Adrenal gland (tissue), 12 donors: ENCODE data around the gene AOC2. TPM values are rescaled to one million over a fixed set of nuclear protein-coding genes. Genes with fewer than 3 reads are reported as not detected.
A peak's percentile ranks its signal among the peaks of the same experiment; 100 is the strongest.

Experiments
- DNase-seq, 7 donors: peaks; one replicate each; pipeline ENCODE4 v3.0.0-alpha.2; 2019 to 2020
- H3K27ac ChIP-seq, 5 donors: fragments of 200-600 bp; sonication (generic) in 4 of 5; 1 replicate in 3 of 5; 2 replicates in 2 of 5; pipeline versions ENCODE4 v1.5.1 to v1.8.0; 2016 to 2020; ENCODE audit warnings: mild to moderate bottlenecking in 1 of 5
- H3K27me3 ChIP-seq: fragments of 200-600 bp; 2 replicates; pipeline ENCODE4 v1.8.0; 2021
- H3K36me3 ChIP-seq, 2 donors: fragments of 200-600 bp; replicated peaks in 1 of 2; 1 replicate in 1 of 2; 2 replicates in 1 of 2; pipeline versions ENCODE4 v1.5.1 to v1.8.0; 2018 to 2022
- H3K4me1 ChIP-seq, 2 donors: fragments of 200-600 bp; replicated peaks in 1 of 2; 1 replicate in 1 of 2; 2 replicates in 1 of 2; pipeline versions ENCODE4 v1.5.1 to v1.8.0; 2018 to 2021
- H3K4me3 ChIP-seq, 4 donors: fragments of 200-600 bp; sonication (generic) in 3 of 4; one replicate each; pipeline ENCODE4 v1.5.1; 2016 to 2018
- H3K9me3 ChIP-seq, 3 donors: fragments of 200-600 bp; sonication (generic) in 1 of 3; replicated peaks in 1 of 3; 1 replicate in 2 of 3; 2 replicates in 1 of 3; pipeline versions ENCODE4 v1.5.1 to v1.8.0; 2016 to 2021
- POLR2A ChIP-seq, 2 donors: fragments of 450-650 bp; IDR thresholded peaks; one replicate each; pipeline ENCODE4 v1.6.1; 2017; ENCODE audit warnings: antibody characterized with exemption in 2 of 2, mild to moderate bottlenecking in 2 of 2, moderate library complexity in 1 of 2
- WGBS, 4 donors: extraction: QIAGEN DNeasy Blood & Tissue Kit in 2 of 4; methylation state at CpG; one replicate each; pipeline versions ENCODE4 v1.1.5 to v1.1.7; 2013 to 2017; 5-methylcytosine and 5-hydroxymethylcytosine counted together
- intact Hi-C, 2 donors: fragments of 100-400 bp; cut with DNase I; formaldehyde crosslinking; loops; one replicate each; pipeline versions ENCODE4 v1.14.1 to v1.15.0; 2022 to 2023
- polyA plus RNA-seq, 3 donors: library from polyadenylated mRNA; stranded (reverse); fragments of 200-250 nt in 2 of 3; fragments of 350-450 nt in 1 of 3; fragmentation: Illumina TruSeq in 1 of 3; extraction: RNeasy Lipid Tissue Mini Kit (QIAGEN cat#74804) in 1 of 3; gene quantifications; one replicate each; pipeline ENCODE4 v1.2.3, GENCODE V29; 2013 to 2014
- total RNA-seq, 9 donors: library from RNA; depleted of rRNA in 4 of 9; stranded (reverse); fragments of >200 nt in 4 of 9; fragments of 120-200 nt in 1 of 9; fragmentation: NEBNext Ultra II Directional in 1 of 9; extraction: Animal tissue kit (Norgen Biotek cat#: 25700) in 1 of 9; gene quantifications; one replicate each; pipeline versions ENCODE4 v1.1.0 to v1.2.4, GENCODE V29; 2013 to 2023
- TF ChIP-seq, protein P1 (sequence below), 6 experiments: fragments of 450-650 bp in 4 of 6; fragments of 200-600 bp in 2 of 6; sonication (generic) in 1 of 6; IDR thresholded peaks; 1 replicate in 5 of 6; 2 replicates in 1 of 6; pipeline versions ENCODE4 v1.5.1 to v1.8.0; 2016 to 2021; ENCODE audit warnings: antibody characterized with exemption in 6 of 6, mild to moderate bottlenecking in 2 of 6, moderate library complexity in 1 of 6
- donor health status: healthy with polysubstance abuse.
- donor health status: Bipolar disorder and iron deficiency.
- donor health status: DM: yes; HTN: yes; CAD: no.
- donor health status: DM: no; HTN: no; CAD: no.
- donor health status: DM: no; HTN: no; CAD: no.
- donor health status: DM: yes; HTN: yes; CAD: no.

AOC2 gene
- total and polyA plus RNA-seq, 12 donors, result 0.60 to 2.2 (median 1.4) TPM

DNA sequence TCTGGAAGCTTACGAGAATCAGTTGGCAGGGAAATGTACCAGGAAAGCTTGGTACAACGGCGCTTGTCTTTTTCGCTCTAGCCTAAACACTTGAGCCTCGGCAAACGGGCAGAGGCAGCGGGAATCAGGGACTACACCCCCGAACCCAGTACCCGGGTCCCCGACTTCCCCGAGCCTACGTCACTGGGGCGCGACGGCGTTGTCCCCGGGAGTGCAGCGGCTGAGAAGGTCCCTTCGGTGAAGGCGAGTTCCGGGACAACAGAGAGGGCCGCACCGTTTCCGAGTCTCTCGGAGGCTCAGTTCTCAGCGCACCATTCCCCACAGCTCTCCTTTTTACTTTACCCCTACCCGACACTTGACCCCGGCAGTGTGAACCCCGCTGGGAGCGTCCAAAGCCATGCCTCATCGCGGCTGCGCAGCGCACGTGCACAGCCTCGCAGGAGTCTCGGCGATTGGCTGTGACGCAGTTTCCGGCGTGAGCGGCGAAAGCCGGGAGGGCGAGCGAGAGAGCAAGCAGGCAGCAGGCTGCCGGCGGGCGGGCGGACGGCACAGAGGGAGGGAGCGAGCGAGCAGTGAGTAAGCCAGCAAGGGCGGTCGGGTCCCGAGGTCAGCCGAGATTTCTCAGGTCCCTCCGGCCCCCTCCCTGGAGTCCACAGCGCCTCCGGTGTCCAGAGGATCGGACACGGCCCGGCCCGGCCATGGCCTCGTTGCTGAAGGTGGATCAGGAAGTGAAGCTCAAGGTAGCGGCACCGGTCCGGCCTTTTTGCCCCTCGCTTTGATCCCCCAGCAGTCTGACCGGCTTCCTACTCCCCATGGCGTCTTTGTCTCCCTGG lies 11.2 kb upstream of the AOC2 start, which contains the start of gene PSME3:
Gene PSME3, plus strand, starts transcription at position 464 of the 833 bp plus-strand sequence. Its CDS starts 235 bp downstream, at position 699.
- Histone ChIP-seq H3K36me3 (peaks cover 0 to 32% of the 10 kb centered on the region in 2 donors), H3K4me1 (peaks cover 18 to 22% of the 10 kb centered on the region in 2 donors), H3K27me3 (no peaks in the 10 kb centered on the region), H3K9me3 (no peaks in the 10 kb centered on the region), H3K4me3 (peak within 1 kb of the TSS; percentile 71 to 93 (median 83)), H3K27ac (peak within 1 kb of the TSS; percentile 84 to 93 (median 90))
- intact Hi-C loops, result no loop called here
- TF ChIP-seq, protein P1, sequence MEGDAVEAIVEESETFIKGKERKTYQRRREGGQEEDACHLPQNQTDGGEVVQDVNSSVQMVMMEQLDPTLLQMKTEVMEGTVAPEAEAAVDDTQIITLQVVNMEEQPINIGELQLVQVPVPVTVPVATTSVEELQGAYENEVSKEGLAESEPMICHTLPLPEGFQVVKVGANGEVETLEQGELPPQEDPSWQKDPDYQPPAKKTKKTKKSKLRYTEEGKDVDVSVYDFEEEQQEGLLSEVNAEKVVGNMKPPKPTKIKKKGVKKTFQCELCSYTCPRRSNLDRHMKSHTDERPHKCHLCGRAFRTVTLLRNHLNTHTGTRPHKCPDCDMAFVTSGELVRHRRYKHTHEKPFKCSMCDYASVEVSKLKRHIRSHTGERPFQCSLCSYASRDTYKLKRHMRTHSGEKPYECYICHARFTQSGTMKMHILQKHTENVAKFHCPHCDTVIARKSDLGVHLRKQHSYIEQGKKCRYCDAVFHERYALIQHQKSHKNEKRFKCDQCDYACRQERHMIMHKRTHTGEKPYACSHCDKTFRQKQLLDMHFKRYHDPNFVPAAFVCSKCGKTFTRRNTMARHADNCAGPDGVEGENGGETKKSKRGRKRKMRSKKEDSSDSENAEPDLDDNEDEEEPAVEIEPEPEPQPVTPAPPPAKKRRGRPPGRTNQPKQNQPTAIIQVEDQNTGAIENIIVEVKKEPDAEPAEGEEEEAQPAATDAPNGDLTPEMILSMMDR (IDR thresholded peaks at IDR 0.05), result no peak
- TF ChIP-seq POLR2A (IDR thresholded peaks at IDR 0.05), result peak; percentile 81 to 90
- WGBS, 4 donors, result 0 to 1% (median 0%) methylated on average over 46 to 71 of the region's 71 CpGs
- peak; percentile 90 to 95 (median 92) for DNase-seq

DNA sequence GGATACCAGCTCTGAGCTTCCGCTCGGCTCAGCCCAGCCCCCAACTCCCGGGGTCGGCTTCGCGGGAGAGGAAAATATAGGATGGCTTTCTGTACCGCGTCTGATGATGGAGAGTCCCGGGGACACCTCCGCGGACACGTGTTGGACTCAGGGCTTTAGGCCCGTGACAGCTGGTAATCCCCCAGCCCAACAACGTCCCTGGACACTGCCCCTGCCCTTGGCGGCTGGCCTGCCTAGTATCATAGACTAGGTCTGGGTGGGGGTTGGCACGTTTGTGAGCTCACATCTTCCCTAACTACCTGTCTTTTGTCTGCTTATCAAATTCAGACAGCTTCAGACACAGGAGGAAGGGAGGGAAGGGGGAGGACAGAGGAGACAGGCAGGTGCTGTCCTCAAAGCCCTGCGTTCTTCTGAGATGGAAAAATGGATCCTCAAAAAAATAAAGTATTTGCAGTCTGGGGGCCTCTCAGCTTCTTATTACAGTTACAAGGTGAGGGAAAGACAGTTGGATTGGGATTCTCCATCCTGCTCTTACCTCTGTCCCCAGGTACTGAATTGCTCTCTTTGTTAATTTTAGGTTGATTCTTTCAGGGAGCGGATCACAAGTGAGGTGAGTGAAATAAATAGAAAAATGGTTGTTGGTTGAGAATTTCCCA lies 10.5 kb upstream of the AOC2 start:
- peak in 1 of 7 donors; percentile 60 for DNase-seq
- peaks cover 0 to 39% of the 10 kb centered on the region in 2 donors for H3K36me3 ChIP-seq
- TF ChIP-seq, protein P1 (IDR thresholded peaks at IDR 0.05), result no peak
- no peak for TF ChIP-seq POLR2A (IDR thresholded peaks at IDR 0.05)
- intact Hi-C loops, result no loop called here
- H3K4me3 ChIP-seq, result peak overlapping the region; percentile 71 to 93 (median 83)
- WGBS, 4 donors, result 6 to 41% (median 6%) methylated on average over 3 to 18 of the region's 18 CpGs
- no peaks in the 10 kb centered on the region for H3K27me3 ChIP-seq
- H3K9me3 ChIP-seq, result no peaks in the 10 kb centered on the region
- peaks cover 18 to 22% of the 10 kb centered on the region in 2 donors for H3K4me1 ChIP-seq
- H3K27ac ChIP-seq, result peak overlapping the region in 4 of 5 donors; percentile 84 to 92 (median 88)

DNA sequence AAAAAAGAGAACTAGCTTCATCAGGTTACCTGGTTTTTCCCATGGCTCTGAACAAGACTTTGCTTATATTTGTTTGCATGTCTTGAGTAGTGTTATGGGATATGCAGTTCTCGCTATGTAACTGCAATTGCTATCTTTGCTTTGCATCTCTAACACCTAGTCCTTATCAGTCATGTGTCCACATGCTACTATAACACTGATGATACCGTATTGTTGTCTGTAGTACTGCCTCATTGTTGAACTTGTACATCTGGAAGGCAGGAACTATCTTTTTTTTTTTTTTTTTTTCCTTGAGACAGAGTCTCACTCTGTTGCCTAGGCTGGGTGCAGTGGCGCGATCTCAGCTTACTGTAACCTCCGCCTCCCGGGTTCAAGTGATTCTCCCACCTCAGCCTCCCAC lies 8.6 kb upstream of the AOC2 start:
- H3K36me3 ChIP-seq, result peaks cover 0 to 57% of the 10 kb centered on the region in 2 donors
- 93 to 99% (median 96%) methylated on average over 6 of the region's 6 CpGs for WGBS, 4 donors
- H3K27me3 ChIP-seq, result no peaks in the 10 kb centered on the region
- peaks cover 18 to 22% of the 10 kb centered on the region in 2 donors for H3K4me1 ChIP-seq
- no peak overlapping the region for H3K27ac ChIP-seq
- no peak overlapping the region for H3K4me3 ChIP-seq
- intact Hi-C loops, result no loop called here
- no peak for DNase-seq
- no peak for TF ChIP-seq POLR2A (IDR thresholded peaks at IDR 0.05)
- TF ChIP-seq, protein P1 (IDR thresholded peaks at IDR 0.05), result no peak
- no peaks in the 10 kb centered on the region for H3K9me3 ChIP-seq
